Measurements from ENCODE around the gene LATS2.

The LATS2 gene

GRCh38 chr13:20983386-20983785 is 78.0 kb downstream of the LATS2 start:
- H3K4me1 ChIP-seq (ENCODE audit: insufficient read depth, low read length) = no peaks in the 10 kb centered on the region
- H3K9ac ChIP-seq (ENCODE audit: low read depth, low read length) = no peak overlapping the region
- no peak overlapping the region for H3K27ac ChIP-seq (ENCODE audit: low read length)
- H3K9me3 ChIP-seq (ENCODE audit: insufficient read depth, low read depth, low read length) = no peaks in the 10 kb centered on the region
- no peaks in the 10 kb centered on the region for H3K27me3 ChIP-seq (ENCODE audit: insufficient read depth, low read length)
- peaks cover 79% of the 10 kb centered on the region for H3K36me3 ChIP-seq (ENCODE audit: insufficient read depth, low read depth, low read length)
- H3K4me3 ChIP-seq (ENCODE audit: low read length) = no peak overlapping the region

DNA sequence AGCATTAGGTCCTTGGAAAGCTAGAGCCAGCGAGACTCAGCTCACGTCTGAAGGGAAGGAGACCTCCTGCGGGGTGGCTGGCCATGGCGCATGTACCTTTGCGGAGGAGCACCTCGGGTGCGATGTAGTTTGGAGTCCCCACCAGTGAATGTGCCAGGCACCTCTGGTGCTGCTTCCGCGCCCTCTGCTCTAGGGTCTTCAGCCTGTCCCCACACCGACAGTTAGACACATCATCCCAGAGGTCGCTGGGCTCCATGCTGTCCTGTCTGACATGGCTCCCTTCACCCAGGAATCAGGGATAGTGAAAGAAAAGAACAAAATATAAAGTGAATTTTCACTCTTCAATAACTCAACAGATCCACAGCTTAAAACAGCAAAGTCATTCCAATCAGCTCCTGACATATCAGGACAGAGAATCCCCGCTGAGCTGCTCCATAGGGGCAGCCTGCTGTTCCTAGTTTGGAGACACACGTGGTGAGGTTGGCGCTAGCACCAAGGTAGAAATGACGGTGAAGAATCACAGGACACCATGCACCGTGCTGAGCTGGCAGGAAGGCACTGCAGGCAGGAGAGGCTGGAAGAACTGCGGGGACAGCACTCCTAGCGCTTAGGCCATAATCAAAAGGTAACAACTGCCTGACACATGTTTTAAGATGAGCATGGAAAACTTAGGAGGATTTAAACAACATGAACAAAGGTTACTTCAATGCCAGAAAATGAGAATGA is 79.9 kb downstream of the LATS2 start:
- Histone ChIP-seq H3K27me3 (ENCODE audit: insufficient read depth, low read length) (no peaks in the 10 kb centered on the region), H3K9ac (ENCODE audit: low read depth, low read length) (no peak overlapping the region), H3K4me1 (ENCODE audit: insufficient read depth, low read length) (no peaks in the 10 kb centered on the region), H3K9me3 (ENCODE audit: insufficient read depth, low read depth, low read length) (no peaks in the 10 kb centered on the region), H3K4me3 (ENCODE audit: low read length) (no peak overlapping the region), H3K27ac (ENCODE audit: low read length) (no peak overlapping the region), H3K36me3 (ENCODE audit: insufficient read depth, low read depth, low read length) (peaks cover 76% of the 10 kb centered on the region)

GRCh38 chr13:20980899-20981298 is 80.5 kb downstream of the LATS2 start:
- no peak overlapping the region for H3K9ac ChIP-seq (ENCODE audit: low read depth, low read length)
- H3K36me3 ChIP-seq (ENCODE audit: insufficient read depth, low read depth, low read length) = peaks cover 76% of the 10 kb centered on the region
- H3K4me1 ChIP-seq (ENCODE audit: insufficient read depth, low read length) = no peaks in the 10 kb centered on the region
- H3K9me3 ChIP-seq (ENCODE audit: insufficient read depth, low read depth, low read length) = no peaks in the 10 kb centered on the region
- H3K27ac ChIP-seq (ENCODE audit: low read length) = no peak overlapping the region
- no peak overlapping the region for H3K4me3 ChIP-seq (ENCODE audit: low read length)
- no peaks in the 10 kb centered on the region for H3K27me3 ChIP-seq (ENCODE audit: insufficient read depth, low read length)

GRCh38 chr13:20980430-20980829 is 81.0 kb downstream of the LATS2 start:
- Histone ChIP-seq H3K36me3 (ENCODE audit: insufficient read depth, low read depth, low read length) (peaks cover 77% of the 10 kb centered on the region), H3K9me3 (ENCODE audit: insufficient read depth, low read depth, low read length) (no peaks in the 10 kb centered on the region), H3K27ac (ENCODE audit: low read length) (no peak overlapping the region), H3K27me3 (ENCODE audit: insufficient read depth, low read length) (no peaks in the 10 kb centered on the region), H3K4me1 (ENCODE audit: insufficient read depth, low read length) (no peaks in the 10 kb centered on the region), H3K4me3 (ENCODE audit: low read length) (no peak overlapping the region), H3K9ac (ENCODE audit: low read depth, low read length) (no peak overlapping the region)

DNA sequence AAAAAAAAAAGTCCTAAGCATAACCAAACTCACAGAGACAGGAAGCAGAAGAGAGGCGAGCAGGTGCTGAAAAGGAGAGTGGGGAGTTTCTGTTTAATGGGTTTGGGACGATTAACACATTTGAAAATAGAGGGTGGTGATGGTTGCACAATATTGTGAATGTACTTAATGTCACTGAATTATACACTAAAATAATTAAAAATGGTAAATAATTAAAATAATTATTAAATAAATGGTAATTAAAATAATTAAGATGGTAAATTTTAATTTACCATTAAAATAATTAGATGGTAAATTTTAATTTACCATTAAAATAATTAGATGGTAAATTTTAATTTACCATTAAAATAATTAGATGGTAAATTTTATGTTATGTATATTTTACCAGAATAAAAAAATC is 84.0 kb downstream of the LATS2 start:
- Histone ChIP-seq H3K9me3 (ENCODE audit: insufficient read depth, low read depth, low read length) (no peaks in the 10 kb centered on the region), H3K4me1 (ENCODE audit: insufficient read depth, low read length) (no peaks in the 10 kb centered on the region), H3K9ac (ENCODE audit: low read depth, low read length) (no peak overlapping the region), H3K27me3 (ENCODE audit: insufficient read depth, low read length) (no peaks in the 10 kb centered on the region), H3K4me3 (ENCODE audit: low read length) (no peak overlapping the region), H3K27ac (ENCODE audit: low read length) (no peak overlapping the region), H3K36me3 (ENCODE audit: insufficient read depth, low read depth, low read length) (peaks cover 86% of the 10 kb centered on the region)

- H3K27me3 ChIP-seq (ENCODE audit: insufficient read depth, low read length) = no peaks in the 10 kb centered on the region
- H3K4me3 ChIP-seq (ENCODE audit: low read length) = no peak overlapping the region
- no peak overlapping the region for H3K27ac ChIP-seq (ENCODE audit: low read length)
Measured at GRCh38 chr13:20974981-20975585, 86.3 kb downstream of the LATS2 start.

DNA sequence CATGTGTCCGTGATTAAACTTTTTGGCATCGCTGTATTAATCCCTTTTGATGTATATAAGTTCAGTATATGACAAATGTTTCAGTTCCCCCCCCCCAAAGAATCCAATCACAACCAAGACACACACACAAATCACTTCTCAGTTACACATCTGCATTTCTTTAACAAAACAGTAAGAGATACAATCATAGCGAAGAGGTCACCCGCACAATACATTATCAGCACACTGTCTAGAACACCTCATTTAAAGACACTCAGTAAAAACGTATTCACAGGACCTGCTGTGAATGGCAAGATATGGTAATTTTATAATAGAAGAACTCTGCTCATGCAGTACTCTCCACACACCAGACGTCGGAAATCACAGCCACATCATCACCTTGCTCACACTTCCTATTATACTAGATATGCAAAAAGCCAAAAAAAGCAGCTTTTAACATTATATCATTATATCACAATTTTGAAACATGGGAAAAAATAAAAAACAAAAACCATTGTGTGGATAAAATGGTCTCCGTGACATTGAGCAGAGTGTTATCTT is 87.4 kb downstream of the LATS2 start:
- Histone ChIP-seq H3K27me3 (ENCODE audit: insufficient read depth, low read length) (no peaks in the 10 kb centered on the region), H3K27ac (ENCODE audit: low read length) (no peak overlapping the region), H3K4me1 (ENCODE audit: insufficient read depth, low read length) (no peaks in the 10 kb centered on the region), H3K9ac (ENCODE audit: low read depth, low read length) (no peak overlapping the region), H3K4me3 (ENCODE audit: low read length) (no peak overlapping the region), H3K36me3 (ENCODE audit: insufficient read depth, low read depth, low read length) (peaks cover 52% of the 10 kb centered on the region), H3K9me3 (ENCODE audit: insufficient read depth, low read depth, low read length) (peaks cover 4% of the 10 kb centered on the region)

More at GRCh38 chr13:20974981-20975585, 86.3 kb downstream of the LATS2 start:
- peaks cover 4% of the 10 kb centered on the region for H3K9me3 ChIP-seq (ENCODE audit: insufficient read depth, low read depth, low read length)
- no peak overlapping the region for H3K9ac ChIP-seq (ENCODE audit: low read depth, low read length)
- H3K4me1 ChIP-seq (ENCODE audit: insufficient read depth, low read length) = no peaks in the 10 kb centered on the region
- peaks cover 63% of the 10 kb centered on the region for H3K36me3 ChIP-seq (ENCODE audit: insufficient read depth, low read depth, low read length)

DNA sequence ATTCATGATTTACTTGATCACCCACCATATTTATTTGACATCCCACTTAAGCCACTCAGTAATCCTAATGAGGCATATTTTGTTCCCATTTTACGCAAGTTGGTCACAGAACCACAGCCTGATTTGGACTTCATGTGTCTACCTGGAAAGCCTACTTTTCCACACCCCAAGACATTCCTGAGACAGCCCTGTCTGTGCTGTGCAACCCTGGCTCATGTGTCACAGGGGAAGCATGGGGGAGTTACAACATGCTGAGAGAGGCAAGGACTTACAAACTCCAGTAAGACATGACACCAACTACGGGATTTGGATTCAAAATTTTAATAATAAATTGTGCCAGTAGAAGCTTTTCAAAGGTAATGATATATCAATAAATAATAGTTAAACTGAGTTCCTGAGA is 88.7 kb downstream of the LATS2 start:
- Histone ChIP-seq H3K4me1 (ENCODE audit: insufficient read depth, low read length) (no peaks in the 10 kb centered on the region), H3K9ac (ENCODE audit: low read depth, low read length) (no peak overlapping the region), H3K9me3 (ENCODE audit: insufficient read depth, low read depth, low read length) (peaks cover 4% of the 10 kb centered on the region), H3K36me3 (ENCODE audit: insufficient read depth, low read depth, low read length) (peaks cover 43% of the 10 kb centered on the region), H3K27ac (ENCODE audit: low read length) (no peak overlapping the region), H3K4me3 (ENCODE audit: low read length) (no peak overlapping the region), H3K27me3 (ENCODE audit: insufficient read depth, low read length) (no peaks in the 10 kb centered on the region)

- H3K4me1 ChIP-seq (ENCODE audit: insufficient read depth, low read length) = no peaks in the 10 kb centered on the region
- peaks cover 16% of the 10 kb centered on the region for H3K36me3 ChIP-seq (ENCODE audit: insufficient read depth, low read depth, low read length)
Measured at GRCh38 chr13:20969182-20969581, 92.2 kb downstream of the LATS2 start.

DNA sequence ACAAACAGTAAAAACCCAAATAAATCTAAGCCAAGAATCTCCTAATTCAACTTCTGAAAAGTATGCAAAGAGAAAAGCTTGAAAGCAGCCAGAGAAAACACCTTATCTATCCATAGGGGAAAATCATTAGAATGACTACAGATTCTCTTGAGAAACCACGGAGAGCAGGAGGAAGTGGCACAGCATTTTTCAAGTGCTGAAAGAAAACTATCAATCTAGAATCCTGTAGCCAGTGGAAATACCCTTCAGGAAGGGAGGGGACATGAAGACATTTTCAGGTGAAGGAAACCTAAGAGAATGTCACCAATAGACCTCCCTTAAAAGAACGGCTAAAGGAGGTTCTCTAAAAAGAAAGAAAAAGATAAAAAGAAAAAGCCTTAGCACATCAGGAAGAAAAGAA is 92.6 kb downstream of the LATS2 start:
- Histone ChIP-seq H3K4me1 (ENCODE audit: insufficient read depth, low read length) (no peaks in the 10 kb centered on the region), H3K9ac (ENCODE audit: low read depth, low read length) (no peak overlapping the region), H3K36me3 (ENCODE audit: insufficient read depth, low read depth, low read length) (peaks cover 12% of the 10 kb centered on the region), H3K27ac (ENCODE audit: low read length) (no peak overlapping the region), H3K27me3 (ENCODE audit: insufficient read depth, low read length) (no peaks in the 10 kb centered on the region), H3K9me3 (ENCODE audit: insufficient read depth, low read depth, low read length) (peaks cover 4% of the 10 kb centered on the region), H3K4me3 (ENCODE audit: low read length) (no peak overlapping the region)

More at GRCh38 chr13:20969182-20969581, 92.2 kb downstream of the LATS2 start:
- Histone ChIP-seq H3K27ac (ENCODE audit: low read length) (no peak overlapping the region), H3K4me3 (ENCODE audit: low read length) (no peak overlapping the region), H3K9ac (ENCODE audit: low read depth, low read length) (no peak overlapping the region), H3K27me3 (ENCODE audit: insufficient read depth, low read length) (no peaks in the 10 kb centered on the region), H3K9me3 (ENCODE audit: insufficient read depth, low read depth, low read length) (peaks cover 4% of the 10 kb centered on the region)

DNA sequence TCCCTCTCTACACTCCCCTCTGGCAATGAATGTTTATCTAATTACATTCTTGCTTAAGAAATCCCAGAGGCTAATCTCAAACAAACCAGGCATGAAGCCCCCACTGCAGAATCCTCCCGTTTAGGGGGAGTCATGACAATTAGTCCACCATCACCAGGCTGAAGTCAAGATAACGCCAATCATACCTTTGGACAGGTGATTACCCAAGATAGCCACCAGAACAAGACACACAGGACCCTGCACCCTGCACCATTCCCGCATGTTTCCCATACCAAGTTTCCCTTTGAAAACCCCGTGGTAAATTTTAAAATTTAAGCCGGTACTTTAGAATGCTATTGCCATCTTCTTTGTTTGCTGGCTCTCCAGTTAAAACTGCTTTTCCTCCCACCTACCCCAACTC is 94.0 kb downstream of the LATS2 start:
- no peak overlapping the region for H3K4me3 ChIP-seq (ENCODE audit: low read length)
- H3K36me3 ChIP-seq (ENCODE audit: insufficient read depth, low read depth, low read length) = no peaks in the 10 kb centered on the region
- H3K27ac ChIP-seq (ENCODE audit: low read length) = no peak overlapping the region
- H3K27me3 ChIP-seq (ENCODE audit: insufficient read depth, low read length) = no peaks in the 10 kb centered on the region
- H3K9me3 ChIP-seq (ENCODE audit: insufficient read depth, low read depth, low read length) = peaks cover 4% of the 10 kb centered on the region
- no peaks in the 10 kb centered on the region for H3K4me1 ChIP-seq (ENCODE audit: insufficient read depth, low read length)
- no peak overlapping the region for H3K9ac ChIP-seq (ENCODE audit: low read depth, low read length)

GRCh38 chr13:20964904-20965303 is 96.5 kb downstream of the LATS2 start:
- Histone ChIP-seq H3K4me1 (ENCODE audit: insufficient read depth, low read length) (no peaks in the 10 kb centered on the region), H3K27me3 (ENCODE audit: insufficient read depth, low read length) (no peaks in the 10 kb centered on the region), H3K36me3 (ENCODE audit: insufficient read depth, low read depth, low read length) (no peaks in the 10 kb centered on the region), H3K4me3 (ENCODE audit: low read length) (no peak overlapping the region), H3K9ac (ENCODE audit: low read depth, low read length) (no peak overlapping the region), H3K27ac (ENCODE audit: low read length) (no peak overlapping the region), H3K9me3 (ENCODE audit: insufficient read depth, low read depth, low read length) (no peaks in the 10 kb centered on the region)
